ENCODE data around the gene KCND3.
"Not testable (repeated sequence)": the region's sequence is repeated elsewhere in the genome, so short reads cannot be mapped to it uniquely, and the experiment has no call there.

The KCND3 gene

GRCh38 chr1:111804776-111805175, 184.7 kb downstream of the KCND3 start:
- no peak for TF ChIP-seq CTCF (IDR thresholded peaks at IDR 0.05; ENCODE audit: low read depth, low read length, missing control alignments)
- H3K4me3 ChIP-seq (ENCODE audit: low read depth, low read length), result no peak overlapping the region
- no peak for DNase-seq (ENCODE audit: low read depth)

DNA sequence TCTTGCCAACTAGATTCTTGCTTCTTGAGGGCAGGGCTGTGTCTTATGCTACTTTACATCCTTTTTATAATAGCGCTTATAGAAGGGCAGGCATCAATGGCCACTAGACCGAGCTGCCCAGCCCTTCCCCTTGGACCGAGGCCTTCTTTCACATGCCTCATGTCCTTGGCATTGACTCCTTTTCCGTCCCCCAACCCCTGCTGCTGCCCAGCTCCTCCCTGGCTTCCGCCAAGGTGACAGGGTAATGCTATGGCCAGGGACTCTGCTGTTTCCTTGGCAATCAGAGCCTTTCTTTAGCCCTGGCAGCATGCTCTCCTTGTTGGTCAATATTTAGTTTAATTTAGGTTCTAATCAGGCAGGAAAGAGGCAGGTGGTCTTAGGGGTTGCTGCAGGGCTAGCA, 185.5 kb downstream of the KCND3 start:
- no peak for TF ChIP-seq CTCF (IDR thresholded peaks at IDR 0.05; ENCODE audit: low read depth, low read length, missing control alignments)
- no peak overlapping the region for H3K4me3 ChIP-seq (ENCODE audit: low read depth, low read length)
- DNase-seq (ENCODE audit: low read depth), result no peak

DNA sequence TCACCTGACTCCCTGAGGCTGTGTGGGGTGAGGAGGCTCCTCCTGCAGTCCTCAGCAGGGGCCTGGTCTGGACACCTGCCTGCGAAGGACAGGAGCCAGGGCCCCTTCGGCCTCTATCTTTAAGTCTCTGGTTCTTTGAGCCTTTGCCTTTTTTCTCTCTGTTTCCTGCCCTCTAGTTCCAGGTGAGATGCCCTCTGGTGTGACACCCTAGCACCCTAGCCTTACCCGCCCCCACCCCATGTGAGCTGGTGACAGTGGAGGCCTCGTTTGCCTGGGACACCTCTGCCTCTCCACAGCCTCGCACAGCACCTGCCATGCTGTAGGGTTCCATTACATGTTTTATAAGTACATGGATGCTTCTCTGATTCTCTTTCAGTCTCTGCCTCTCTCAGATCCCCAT, 186.5 kb downstream of the KCND3 start:
- TF ChIP-seq CTCF (IDR thresholded peaks at IDR 0.05; ENCODE audit: low read depth, low read length, missing control alignments), result no peak
- no peak overlapping the region for H3K4me3 ChIP-seq (ENCODE audit: low read depth, low read length)
- no peak for DNase-seq (ENCODE audit: low read depth)

DNA sequence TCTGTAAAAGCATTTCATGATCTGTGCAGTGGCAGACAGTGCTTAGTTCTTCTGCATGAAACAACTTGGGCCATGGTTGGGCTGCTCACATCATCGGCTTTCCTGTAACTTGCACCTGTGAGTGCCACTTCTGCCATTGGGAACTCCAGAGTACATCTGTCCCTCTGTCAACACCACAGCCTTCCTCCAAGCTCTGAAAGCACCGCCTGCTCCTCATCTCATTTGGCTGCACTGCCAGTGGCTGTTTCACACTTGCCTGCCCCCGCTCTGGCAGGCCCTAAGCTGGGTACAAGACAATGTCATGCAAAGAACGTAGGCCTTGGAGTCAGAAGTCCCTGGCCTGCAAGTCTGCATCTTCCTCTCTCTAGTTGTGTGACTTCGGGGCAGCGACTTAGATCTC, 187.4 kb downstream of the KCND3 start:
- TF ChIP-seq CTCF (IDR thresholded peaks at IDR 0.05; ENCODE audit: low read depth, low read length, missing control alignments), result no peak
- H3K4me3 ChIP-seq (ENCODE audit: low read depth, low read length), result no peak overlapping the region
- DNase-seq (ENCODE audit: low read depth), result no peak

DNA sequence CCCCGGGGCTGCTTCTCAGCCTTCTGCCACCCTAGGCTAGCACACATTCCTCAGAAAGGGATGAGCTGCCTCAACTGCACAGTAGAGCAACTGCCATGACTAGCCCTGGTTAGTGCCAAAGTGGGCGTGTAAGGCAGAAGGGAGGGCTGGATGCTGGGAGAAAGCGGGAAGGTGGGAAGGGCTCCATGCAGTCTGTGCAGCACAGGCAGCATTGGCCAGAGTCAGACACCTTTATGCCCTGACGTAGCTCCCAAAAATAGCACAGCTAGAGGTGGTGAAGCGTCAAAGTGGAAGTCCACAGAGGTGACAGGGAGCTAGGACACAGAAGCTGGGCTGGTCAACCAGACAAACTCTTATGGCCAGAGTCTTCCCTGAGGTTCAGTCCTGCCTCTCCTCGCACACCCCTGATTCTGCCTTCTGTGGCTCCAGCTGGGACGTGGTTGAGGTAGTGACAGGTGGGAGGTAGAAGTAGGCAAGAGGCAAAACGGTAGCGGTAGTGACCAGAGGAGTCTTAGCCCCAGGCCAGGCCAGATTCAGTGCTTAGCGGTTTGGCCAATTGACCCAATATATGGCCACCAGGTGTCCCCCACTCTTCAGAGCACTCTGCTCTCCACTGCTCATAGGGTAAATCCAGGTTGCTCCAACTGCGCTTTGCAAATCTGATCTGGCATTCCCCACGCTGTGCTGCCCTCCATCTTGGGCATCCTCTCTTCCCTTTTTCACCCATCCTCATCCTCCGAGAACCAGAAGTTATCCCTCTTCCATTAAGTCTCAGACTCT, 188.2 kb downstream of the KCND3 start:
- TF ChIP-seq CTCF (IDR thresholded peaks at IDR 0.05; ENCODE audit: low read depth, low read length, missing control alignments), result no peak
- no peak for DNase-seq (ENCODE audit: low read depth)
- H3K4me3 ChIP-seq (ENCODE audit: low read depth, low read length), result no peak overlapping the region

DNA sequence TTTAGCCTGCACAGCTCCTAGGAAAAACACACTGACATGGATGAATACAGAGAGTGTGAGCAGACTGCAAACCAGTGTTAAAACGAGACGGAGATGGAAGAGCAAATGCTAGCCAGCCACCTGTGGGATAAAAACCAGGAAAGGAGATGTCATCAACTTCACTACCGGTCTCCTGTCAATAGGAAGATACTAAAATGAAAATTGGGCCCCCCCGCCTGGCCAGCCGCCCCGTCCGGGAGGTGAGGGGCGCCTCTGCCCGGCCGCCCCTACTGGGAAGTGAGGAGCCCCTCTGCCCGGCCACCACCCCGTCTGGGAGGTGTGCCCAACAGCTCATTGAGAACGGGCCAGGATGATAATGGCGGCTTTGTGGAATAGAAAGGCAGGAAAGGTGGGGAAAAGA, 189.7 kb downstream of the KCND3 start:
- H3K4me3 ChIP-seq (ENCODE audit: low read depth, low read length); DNase-seq (ENCODE audit: low read depth): not testable (repeated sequence)

- no peak for DNase-seq (ENCODE audit: low read depth)
- TF ChIP-seq CTCF (IDR thresholded peaks at IDR 0.05; ENCODE audit: low read depth, low read length, missing control alignments), result no peak
Observed at GRCh38 chr1:111798580-111798979, 190.9 kb downstream of the KCND3 start.

More at GRCh38 chr1:111798580-111798979, 190.9 kb downstream of the KCND3 start:
- no peak overlapping the region for H3K4me3 ChIP-seq (ENCODE audit: low read depth, low read length)
